Pancreas (tissue), 10 donors: ENCODE data around the gene AFG3L2. TPM values are rescaled to one million over a fixed set of nuclear protein-coding genes. Genes with fewer than 3 reads are reported as not detected.

ENCODE experiments used
- ATAC-seq, 4 donors: fragments of 200-7000 bp; cut with Tn5 transposase; one replicate each; pipeline versions ENCODE4 v1.8.0 to v1.9.1; 2020; ENCODE audit warnings: mild to moderate bottlenecking in 4 of 4, moderate library complexity in 4 of 4
- DNase-seq, 6 donors: peaks; one replicate each; pipeline ENCODE4 v3.0.0-alpha.2; 2020
- FAIRE-seq: peaks from 2 replicates; lab custom pipeline; 2012; peaks lifted over from hg19 to GRCh38; lab: Jason Lieb, UNC
- H3K27ac ChIP-seq, 4 donors: fragments of 200-600 bp; sonication (generic); 1 replicate in 3 of 4; 2 replicates in 1 of 4; pipeline versions ENCODE4 v1.5.0 to v1.8.0; 2020
- H3K27me3 ChIP-seq, 4 donors: fragments of 200-600 bp; one replicate each; pipeline ENCODE4 v1.8.0; 2021
- H3K36me3 ChIP-seq, 3 donors: fragments of 200-600 bp; sonication (generic) in 1 of 3; one replicate each; pipeline versions ENCODE4 v1.5.0 to v1.8.0; 2020 to 2021
- H3K4me1 ChIP-seq, 3 donors: fragments of 200-600 bp; one replicate each; pipeline ENCODE4 v1.8.0; 2021
- H3K4me3 ChIP-seq, 4 donors: fragments of 200-600 bp; sonication (generic) in 2 of 4; one replicate each; pipeline versions ENCODE4 v1.5.0 to v1.8.0; 2020 to 2021
- H3K9me3 ChIP-seq, 4 donors: fragments of 200-600 bp; one replicate each; pipeline ENCODE4 v1.8.0; 2021
- WGBS, 2 donors: extraction: QIAGEN DNeasy Blood & Tissue Kit; methylation state at CpG; one replicate each; pipeline ENCODE4 v1.1.7; 2013; 5-methylcytosine and 5-hydroxymethylcytosine counted together
- intact Hi-C, 3 donors: fragments of 100-400 bp; cut with DNase I; formaldehyde crosslinking; loops; one replicate each; pipeline versions ENCODE4 v1.11.1 to v1.14.2; 2022
- polyA plus RNA-seq, 2 donors: library from polyadenylated mRNA; stranded (reverse); fragments of 200-250 nt; gene quantifications; one replicate each; pipeline ENCODE4 v1.2.3, GENCODE V29; 2013
- total RNA-seq, 6 donors: library from RNA; stranded (reverse); fragmentation: NEBNext Ultra II Directional in 4 of 6; extraction: Animal tissue kit (Norgen Biotek cat#: 25700) in 4 of 6; gene quantifications; one replicate each; pipeline versions ENCODE4 v1.2.1 to v1.2.4, GENCODE V29; 2021 to 2023
- TF ChIP-seq, protein P1 (sequence below), 4 donors: fragments of 200-600 bp; sonication (generic) in 3 of 4; IDR thresholded peaks; one replicate each; pipeline versions ENCODE4 v1.5.0 to v1.8.0; 2021; ENCODE audit warnings: antibody characterized with exemption in 4 of 4
- donor health status: healthy with polysubstance abuse.
- donor health status: DM: no; HTN: no; CAD: no; lungs with moderate emphysema.
- donor health status: DM: no; HTN: no; CAD: no.
- donor health status: control.
- donor health status: control.
- donor health status: Bipolar disorder and iron deficiency.
- donor health status: DM: yes; HTN: yes; CAD: no.
- donor health status: DM: no; HTN: no; CAD: no.
- donor health status: DM: no; HTN: no; CAD: no.
- donor health status: DM: yes; HTN: yes; CAD: no.

The AFG3L2 gene
- total and polyA plus RNA-seq, 8 donors: 13.6 to 31.1 (median 23.4) TPM

DNA sequence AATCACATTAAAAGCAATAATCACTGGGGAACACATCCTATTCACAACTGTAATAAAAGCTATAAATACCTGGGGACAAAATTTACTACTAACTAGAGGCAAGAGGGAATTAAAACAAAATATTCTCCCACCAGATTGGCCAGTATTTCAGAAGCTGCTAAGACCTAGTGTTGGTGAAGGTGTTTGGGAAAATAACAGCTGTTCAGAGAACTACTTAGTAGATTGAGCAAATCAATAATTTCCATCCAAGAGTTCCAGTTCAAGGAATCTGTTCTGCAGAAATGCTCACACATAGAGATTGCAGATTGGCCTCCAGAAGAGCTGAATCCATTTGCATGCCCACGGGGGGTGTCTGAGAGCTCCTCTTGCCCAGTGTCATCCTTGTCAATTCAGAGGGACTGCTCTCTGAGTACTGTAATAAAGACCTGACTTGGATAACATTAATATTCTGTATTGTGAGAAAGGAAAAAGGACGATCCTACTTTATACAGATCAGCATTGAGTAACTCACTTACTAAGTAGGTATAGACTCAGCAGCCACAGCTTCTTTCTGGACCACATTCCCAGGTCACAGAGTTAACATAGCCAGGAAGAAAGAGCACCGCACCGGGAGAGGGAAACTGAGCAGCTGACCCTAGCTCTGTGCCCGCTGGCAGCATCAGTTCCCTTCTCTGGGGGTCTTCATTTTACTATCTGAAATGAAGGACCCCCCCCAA is 63.3 kb downstream of the AFG3L2 start:
- no peak for FAIRE-seq
- Histone ChIP-seq H3K27me3 (no peaks in the 10 kb centered on the region), H3K9me3 (no peaks in the 10 kb centered on the region), H3K4me1 (peaks cover 22 to 39% (median 25%) of the 10 kb centered on the region in 3 donors), H3K36me3 (peaks cover 0 to 4% (median 0%) of the 10 kb centered on the region in 3 donors), H3K4me3 (no peak overlapping the region), H3K27ac (peak overlapping the region; percentile 54 to 87 (median 67))
- no peak for DNase-seq
- peak; percentile 57 to 68 (median 62) for ATAC-seq
- WGBS, 2 donors: 38 to 40% methylated on average over 5 of the region's 5 CpGs
- TF ChIP-seq, protein P1, sequence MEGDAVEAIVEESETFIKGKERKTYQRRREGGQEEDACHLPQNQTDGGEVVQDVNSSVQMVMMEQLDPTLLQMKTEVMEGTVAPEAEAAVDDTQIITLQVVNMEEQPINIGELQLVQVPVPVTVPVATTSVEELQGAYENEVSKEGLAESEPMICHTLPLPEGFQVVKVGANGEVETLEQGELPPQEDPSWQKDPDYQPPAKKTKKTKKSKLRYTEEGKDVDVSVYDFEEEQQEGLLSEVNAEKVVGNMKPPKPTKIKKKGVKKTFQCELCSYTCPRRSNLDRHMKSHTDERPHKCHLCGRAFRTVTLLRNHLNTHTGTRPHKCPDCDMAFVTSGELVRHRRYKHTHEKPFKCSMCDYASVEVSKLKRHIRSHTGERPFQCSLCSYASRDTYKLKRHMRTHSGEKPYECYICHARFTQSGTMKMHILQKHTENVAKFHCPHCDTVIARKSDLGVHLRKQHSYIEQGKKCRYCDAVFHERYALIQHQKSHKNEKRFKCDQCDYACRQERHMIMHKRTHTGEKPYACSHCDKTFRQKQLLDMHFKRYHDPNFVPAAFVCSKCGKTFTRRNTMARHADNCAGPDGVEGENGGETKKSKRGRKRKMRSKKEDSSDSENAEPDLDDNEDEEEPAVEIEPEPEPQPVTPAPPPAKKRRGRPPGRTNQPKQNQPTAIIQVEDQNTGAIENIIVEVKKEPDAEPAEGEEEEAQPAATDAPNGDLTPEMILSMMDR (IDR thresholded peaks at IDR 0.05): no peak
- intact Hi-C loops: no loop called here

DNA sequence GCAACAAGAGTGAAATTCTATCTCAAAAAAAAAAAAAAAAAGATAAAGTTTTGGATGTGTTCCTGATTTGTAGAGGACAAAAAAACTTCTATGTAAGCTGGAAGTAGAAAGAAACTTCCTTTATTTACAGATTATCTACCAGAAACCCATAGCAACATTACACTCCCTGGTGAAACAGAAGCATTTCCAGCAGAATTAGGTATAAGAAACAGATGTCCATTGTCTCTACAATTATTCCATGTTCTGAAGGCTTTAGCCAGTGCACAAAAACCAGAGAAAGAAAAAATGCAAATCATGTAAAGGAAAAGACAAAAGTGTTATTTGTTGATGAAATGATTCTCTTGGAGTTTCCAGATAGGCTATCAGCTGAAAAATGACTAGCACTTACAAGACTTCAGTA is 64.1 kb downstream of the AFG3L2 start:
- peaks cover 0 to 4% (median 0%) of the 10 kb centered on the region in 3 donors for H3K36me3 ChIP-seq
- TF ChIP-seq, protein P1 (IDR thresholded peaks at IDR 0.05): no peak
- intact Hi-C loops: no loop called here
- H3K9me3 ChIP-seq: no peaks in the 10 kb centered on the region
- H3K27me3 ChIP-seq: no peaks in the 10 kb centered on the region
- DNase-seq (no peak), ATAC-seq (peak; percentile 25 to 36 (median 34)), FAIRE-seq (no peak)
- H3K27ac ChIP-seq: peak overlapping the region; percentile 54 to 87 (median 67)
- H3K4me1 ChIP-seq: peaks cover 22 to 39% (median 25%) of the 10 kb centered on the region in 3 donors
- no peak overlapping the region for H3K4me3 ChIP-seq

DNA sequence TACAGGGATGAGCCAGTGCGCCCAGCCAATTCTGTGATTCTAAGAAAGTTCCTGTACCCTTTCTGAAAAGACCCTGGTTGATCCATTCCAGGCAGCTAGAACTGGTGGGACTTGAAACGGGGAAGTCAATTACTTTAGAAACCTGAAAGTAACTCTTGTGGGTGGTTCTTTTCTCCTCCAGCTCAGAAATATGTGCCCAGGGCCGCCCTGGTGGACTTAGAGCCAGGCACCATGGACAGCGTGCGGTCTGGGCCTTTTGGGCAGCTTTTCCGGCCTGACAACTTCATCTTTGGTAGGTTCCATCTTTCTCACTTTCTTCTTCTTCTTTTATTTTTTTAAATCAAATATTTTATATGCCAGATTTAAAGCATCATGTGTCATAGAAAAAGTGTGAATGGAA is 66.3 kb downstream of the AFG3L2 start:
- Histone ChIP-seq H3K27ac (no peak overlapping the region), H3K9me3 (no peaks in the 10 kb centered on the region), H3K27me3 (no peaks in the 10 kb centered on the region), H3K4me3 (no peak overlapping the region), H3K4me1 (peaks cover 20 to 30% (median 22%) of the 10 kb centered on the region in 3 donors), H3K36me3 (peaks cover 0 to 4% (median 0%) of the 10 kb centered on the region in 3 donors)
- DNase-seq (no peak), ATAC-seq (no peak), FAIRE-seq (no peak)
- TF ChIP-seq, protein P1 (IDR thresholded peaks at IDR 0.05): no peak
- intact Hi-C loops: no loop called here
- 93% methylated on average over 6 of the region's 6 CpGs for WGBS, 2 donors

DNA sequence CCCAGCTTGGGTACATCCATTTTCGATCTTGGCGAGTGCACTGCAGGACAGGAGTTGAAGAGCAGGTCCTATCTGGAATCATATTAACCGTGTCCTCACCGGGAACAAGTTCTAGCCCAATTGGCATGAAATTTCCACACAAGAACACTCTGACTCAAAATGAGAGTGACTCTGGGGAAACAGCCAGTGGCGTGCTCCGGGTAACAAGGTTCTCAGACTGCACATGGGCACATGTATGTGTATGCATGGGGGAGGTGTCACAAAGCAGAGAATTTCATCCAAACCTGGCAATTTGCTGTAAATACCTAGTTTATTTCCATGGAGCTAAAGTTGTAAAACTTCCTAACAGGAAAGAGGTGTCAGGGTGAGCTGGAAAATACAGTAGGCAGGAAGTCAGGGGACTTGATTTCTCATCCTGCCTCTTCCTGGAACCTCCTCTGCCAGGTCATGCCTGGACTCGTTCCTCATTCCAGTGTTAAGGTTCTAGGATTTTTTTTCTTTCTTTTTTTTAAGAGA is 67.3 kb downstream of the AFG3L2 start:
- peak overlapping the region in 2 of 4 donors; percentile 84 to 85 for H3K4me3 ChIP-seq
- H3K27ac ChIP-seq: peak overlapping the region in 1 of 4 donors; percentile 91
- ATAC-seq (no peak), DNase-seq (no peak), FAIRE-seq (no peak)
- WGBS, 2 donors: 23 to 26% methylated on average over 7 of the region's 7 CpGs
- no peaks in the 10 kb centered on the region for H3K27me3 ChIP-seq
- peaks cover 0 to 4% (median 0%) of the 10 kb centered on the region in 3 donors for H3K36me3 ChIP-seq
- TF ChIP-seq, protein P1 (IDR thresholded peaks at IDR 0.05): no peak
- H3K9me3 ChIP-seq: no peaks in the 10 kb centered on the region
- peaks cover 10 to 22% (median 16%) of the 10 kb centered on the region in 3 donors for H3K4me1 ChIP-seq
- intact Hi-C loops: no loop called here
